Endometrial microvascular endothelial cells (primary cell): ENCODE data around the gene WDR59. TPM values are rescaled to one million over a fixed set of nuclear protein-coding genes. Genes with fewer than 3 reads are reported as not detected.
"Not testable (repeated sequence)": the region's sequence is repeated elsewhere in the genome, so short reads cannot be mapped to it uniquely, and the experiment has no call there.

Experiments
- in situ Hi-C: cut with HindIII; loops from 2 replicates; pipeline ENCODE4 v1.10.0; 2017; ENCODE audit warnings: low sequenced_read_pairs, low pct_unique_long_range_greater_than_20kb; ENCODE audit errors: inconsistent ontology term
- total RNA-seq: library from RNA; depleted of rRNA; stranded (reverse); fragments of >200 nt; gene quantifications from one replicate; pipeline ENCODE4 v1.2.3, GENCODE V29; 2015; ENCODE audit errors: inconsistent ontology term

The WDR59 gene
- total RNA-seq, 1 donor from 2014 or later = 23.5 TPM

- in situ Hi-C loops = not testable (repeated sequence)
These were observed 31.6 kb upstream of the WDR59 start for GRCh38 chr16:75016451-75017081.

- in situ Hi-C loops = no loop called here
These were observed 29.4 kb upstream of the WDR59 start for GRCh38 chr16:75014318-75014717.

DNA sequence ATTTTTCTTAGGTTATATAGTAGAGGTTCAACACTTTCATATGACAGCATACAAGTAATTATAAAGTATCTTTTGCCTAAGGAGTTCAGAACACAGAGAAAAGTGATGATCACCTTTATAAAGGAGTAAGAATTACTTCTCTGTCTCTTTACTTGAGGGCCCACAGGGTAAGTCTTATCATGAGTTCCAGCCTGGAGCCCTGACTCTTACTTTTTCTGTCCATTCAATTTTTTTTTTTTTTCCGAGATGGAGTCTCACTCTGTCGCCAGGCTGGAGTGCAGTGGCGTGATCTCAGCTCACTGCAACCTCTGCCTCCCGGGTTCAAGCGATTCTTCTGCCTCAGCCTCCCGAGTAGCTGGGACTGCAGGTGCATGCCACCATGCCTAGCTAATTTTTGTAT, 28.2 kb upstream of the WDR59 start:
- in situ Hi-C loops = not testable (repeated sequence)

DNA sequence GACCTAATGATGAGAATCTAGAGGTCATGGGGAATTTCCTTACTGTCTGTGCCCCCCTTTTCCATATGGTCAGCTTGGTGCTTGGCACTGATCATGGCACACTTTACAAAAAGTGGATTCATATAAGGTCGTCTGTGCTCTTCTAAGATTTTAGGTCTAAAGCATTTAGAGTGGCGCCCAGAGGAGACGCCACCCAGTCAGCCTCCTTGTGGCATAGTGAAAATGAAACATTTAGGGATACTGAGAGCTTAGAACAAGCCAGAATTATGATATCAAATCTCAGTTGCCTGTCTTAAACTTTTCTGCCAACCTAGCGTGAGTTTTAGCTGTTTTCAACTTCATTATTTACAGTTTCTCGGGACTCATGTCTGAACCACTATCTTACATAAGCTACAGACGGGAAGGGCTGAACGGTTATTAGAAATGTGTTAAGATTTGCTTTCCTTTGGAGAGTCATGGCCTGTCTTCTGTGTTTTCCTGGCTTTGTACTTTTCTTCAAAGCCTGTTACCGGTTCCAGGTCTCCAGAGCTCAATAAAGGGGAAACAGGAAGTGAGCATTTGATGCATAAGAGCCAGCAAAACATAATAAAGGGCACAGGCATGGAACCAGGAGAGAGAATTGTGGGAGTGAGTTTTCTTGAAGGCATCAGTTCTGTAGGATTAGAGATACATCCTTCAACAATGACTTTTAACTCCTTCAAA, 27.6 kb upstream of the WDR59 start:
- in situ Hi-C loops = no loop called here

DNA sequence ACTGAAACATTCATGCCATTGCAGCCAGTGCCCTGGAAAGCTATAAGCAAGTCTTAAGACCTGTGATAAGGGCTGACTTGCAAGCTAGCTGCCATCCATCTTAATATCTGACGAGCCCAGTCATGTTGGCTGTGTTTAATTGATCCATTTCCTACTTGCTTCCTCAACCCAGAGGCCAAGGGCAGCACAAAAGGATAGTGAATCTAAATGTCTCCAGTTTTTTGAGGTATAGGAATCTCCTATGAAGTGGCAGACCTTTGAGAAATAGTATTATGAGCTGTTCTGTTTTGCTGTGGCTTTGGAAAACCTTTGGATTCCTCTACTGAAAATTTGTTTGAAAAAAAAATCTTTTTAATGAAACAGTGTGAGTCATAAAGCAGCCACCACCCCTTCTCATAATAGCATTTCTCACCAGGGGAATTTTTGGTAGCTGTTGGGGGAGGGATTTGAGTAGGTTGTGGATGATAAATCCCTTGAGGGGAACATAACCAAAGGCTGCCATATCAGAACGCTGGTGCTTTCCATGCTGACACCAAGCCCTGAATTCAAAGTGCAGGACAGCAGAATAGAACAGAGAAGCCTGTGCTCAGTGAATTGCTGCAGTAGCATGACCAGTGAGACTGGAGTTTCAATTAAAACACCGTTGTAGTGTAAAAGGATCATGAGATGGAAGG, 26.8 kb upstream of the WDR59 start:
- in situ Hi-C loops = no loop called here

- in situ Hi-C loops = no loop called here
These were observed 25.5 kb upstream of the WDR59 start for GRCh38 chr16:75010427-75010826.

GRCh38 chr16:75007443-75007842, 22.5 kb upstream of the WDR59 start:
- in situ Hi-C loops = no loop called here

DNA sequence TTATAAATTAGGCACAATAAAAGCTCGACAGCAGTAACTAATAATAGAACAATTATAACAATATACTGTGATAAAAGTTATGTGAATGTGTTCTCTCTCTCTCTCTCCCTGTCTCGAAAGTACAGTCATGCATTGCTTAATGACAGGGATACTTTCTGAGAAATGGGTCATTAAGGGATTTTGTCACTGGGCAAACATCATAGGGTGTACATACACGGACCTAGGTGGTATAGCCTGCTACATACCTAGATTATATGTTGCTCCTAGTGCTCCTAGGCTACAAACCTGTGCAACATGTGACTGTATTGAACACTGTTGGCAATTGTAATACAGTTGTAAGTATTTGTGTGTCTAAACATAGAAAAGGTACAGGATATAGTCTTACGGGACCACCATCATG, 20.8 kb upstream of the WDR59 start:
- in situ Hi-C loops = no loop called here

- in situ Hi-C loops = no loop called here
These were observed 19.5 kb upstream of the WDR59 start for GRCh38 chr16:75004460-75004859.

DNA sequence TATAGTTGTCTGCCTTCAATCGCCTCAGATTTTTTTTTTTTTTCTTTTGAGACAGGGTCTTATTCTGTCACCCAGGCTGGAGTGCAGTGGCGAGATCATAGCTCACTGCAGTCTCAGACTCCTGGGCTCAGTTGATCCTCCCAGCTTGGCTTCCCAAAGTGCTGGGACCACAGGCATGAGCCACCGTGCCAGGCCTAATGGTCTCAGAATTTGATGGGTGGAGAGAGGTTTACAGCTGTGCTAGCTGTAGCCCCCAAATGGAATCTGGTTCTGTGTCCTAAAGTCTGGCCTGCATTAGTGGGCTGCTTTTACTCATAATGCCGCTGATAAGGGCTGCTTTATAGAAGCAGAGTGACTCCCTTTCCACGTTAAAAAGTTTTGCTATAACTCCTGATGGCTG, 19.0 kb upstream of the WDR59 start:
- in situ Hi-C loops = no loop called here

DNA sequence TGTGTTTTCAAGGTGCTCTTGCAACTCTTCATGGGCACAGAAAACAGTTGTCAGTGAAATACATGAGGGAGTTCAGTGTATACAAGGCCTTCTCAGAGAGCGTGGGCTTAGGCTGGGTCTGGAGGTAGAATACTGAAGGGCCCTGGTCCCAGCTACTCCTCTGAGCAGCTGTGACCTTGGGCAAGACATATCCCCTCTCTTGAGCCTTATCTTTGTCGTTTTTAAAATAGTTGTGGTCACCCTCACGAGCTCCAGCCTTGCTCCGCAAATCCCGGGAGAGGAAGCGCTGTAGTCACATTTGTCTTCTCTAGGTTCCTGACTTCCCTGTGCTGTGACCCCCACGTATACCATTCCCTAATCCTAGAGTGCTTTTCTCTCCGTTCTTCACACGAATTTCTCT, 17.6 kb upstream of the WDR59 start:
- in situ Hi-C loops = no loop called here

GRCh38 chr16:75000481-75001081, 15.7 kb upstream of the WDR59 start:
- in situ Hi-C loops = no loop called here

- in situ Hi-C loops = no loop called here
These were observed 14.9 kb upstream of the WDR59 start for GRCh38 chr16:74999609-75000480.

DNA sequence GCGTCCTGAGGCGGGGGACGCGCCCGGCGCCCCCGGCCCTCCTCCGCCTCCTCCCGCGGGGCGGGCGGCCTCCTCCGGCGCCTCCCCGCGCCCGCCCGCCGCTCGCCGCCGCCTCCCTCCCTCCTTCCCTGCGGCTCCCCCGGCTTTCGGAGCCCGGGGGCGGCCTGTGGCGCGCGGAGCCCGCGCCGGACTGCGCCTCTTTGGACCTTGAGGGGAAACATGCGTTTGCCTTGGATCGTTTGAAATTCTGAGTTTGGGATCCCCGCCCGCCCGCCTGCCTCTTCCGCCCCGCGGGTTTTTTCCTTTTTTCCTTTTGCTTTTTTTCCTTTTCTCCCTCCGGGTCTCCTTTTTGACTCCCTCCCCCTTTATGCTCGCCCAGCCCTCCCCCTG, 14.3 kb upstream of the WDR59 start:
- in situ Hi-C loops = no loop called here

DNA sequence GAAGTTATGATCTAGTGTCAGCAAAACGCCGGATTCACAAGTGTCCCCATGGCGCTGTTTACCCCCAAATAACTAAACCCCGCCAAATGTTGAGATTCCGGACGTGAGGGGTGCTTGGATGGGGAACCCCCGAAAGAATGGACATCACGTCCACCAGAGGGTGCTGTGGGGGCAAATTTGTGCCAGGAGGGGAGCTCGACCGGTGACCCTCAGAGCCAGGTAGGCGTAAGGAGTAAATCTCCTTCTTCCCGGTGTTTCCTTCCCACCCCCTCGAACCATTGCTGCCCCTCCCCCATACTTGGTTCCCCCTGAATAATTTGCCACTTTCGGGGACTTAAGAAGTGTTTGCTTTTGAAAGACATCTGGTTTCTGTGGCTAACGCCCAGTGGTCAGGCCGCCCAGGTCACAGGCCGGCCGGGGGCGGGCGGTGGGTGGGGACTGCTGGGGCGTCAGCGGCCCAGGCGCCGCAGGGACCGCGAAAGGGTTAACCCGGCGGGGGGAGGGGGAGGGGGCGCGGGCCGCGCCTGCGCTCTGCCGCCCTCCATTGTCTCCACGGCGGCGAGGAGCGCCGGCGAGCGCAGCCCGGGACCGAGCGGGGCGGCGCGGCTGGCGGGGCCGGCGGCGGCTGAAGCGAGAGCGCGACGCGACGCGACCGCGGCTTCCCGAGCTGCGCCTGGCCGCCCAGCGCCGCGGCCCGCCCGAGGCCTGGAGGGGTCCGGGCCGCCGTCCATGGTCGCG, 13.7 kb upstream of the WDR59 start, which contains the start of gene ZNRF1:
Gene ZNRF1 (plus strand): TSS at position 544 of the 738 bp plus-strand sequence. CDS start 648 bp downstream, outside the sequence.
- in situ Hi-C loops = no loop called here

GRCh38 chr16:74997042-74997491, 12.1 kb upstream of the WDR59 start:
- in situ Hi-C loops = no loop called here

- in situ Hi-C loops = no loop called here
These were observed 11.1 kb upstream of the WDR59 start for GRCh38 chr16:74995986-74996385.
